IPS-18c (cell line): ENCODE results near the gene ZNF586.
"Not testable (repeated sequence)": the region's sequence is repeated elsewhere in the genome, so short reads cannot be mapped to it uniquely, and the experiment has no call there.

Experiments used
- H3K4me3 ChIP-seq: 2 replicates; pipeline ENCODE4 v1.7.0; 2013; ENCODE audit warnings: low read depth, mild to moderate bottlenecking, low read length, moderate library complexity; ENCODE audit not compliant: insufficient read depth
- H3K9me3 ChIP-seq: one replicate; pipeline ENCODE4 v1.6.1; 2013; ENCODE audit warnings: mild to moderate bottlenecking, low read length, moderate library complexity; ENCODE audit not compliant: control insufficient read depth, insufficient read depth

Gene ZNF586

DNA sequence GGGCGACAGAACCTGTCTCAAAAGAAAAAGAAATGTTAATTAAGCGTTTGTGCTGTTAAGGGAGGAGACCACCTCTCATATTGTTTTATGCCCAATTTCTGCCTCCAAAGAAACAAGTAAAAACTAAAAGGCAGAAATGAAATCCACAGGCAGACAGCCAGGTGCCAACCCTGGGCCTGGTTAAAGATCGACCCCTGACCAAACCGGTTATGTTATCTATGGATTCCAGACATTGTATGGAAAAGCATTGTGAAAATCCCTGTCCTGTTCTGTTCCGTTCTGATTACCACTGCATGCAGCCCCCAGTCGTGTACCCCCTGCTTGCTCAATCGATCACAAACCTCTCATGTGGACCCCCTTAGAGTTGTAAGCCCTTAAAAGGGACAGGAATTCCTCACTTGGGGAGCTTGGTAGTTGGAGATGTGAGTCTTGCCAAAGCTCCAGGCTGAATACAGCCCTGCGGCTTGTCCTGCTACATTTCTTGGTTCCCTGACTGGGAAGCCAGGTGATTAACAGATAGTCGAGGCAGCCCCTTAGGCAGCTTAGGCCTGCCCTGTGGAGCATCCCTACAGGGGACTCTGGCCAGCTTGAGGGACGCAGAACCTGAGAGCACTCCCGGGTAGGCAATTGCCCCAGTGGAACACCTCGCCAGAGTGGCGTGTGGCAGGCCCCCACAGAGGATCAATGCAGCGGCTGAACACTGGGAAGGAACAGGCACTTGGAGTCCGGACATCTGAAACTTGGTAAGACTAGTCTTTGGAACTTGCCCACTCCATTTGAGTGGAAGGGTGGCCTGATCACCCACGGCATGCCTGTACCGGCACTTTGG is 46.0 kb downstream of the ZNF586 start:
- no peak overlapping the region; the same call in 1 of the 2 replicates for H3K4me3 ChIP-seq

DNA sequence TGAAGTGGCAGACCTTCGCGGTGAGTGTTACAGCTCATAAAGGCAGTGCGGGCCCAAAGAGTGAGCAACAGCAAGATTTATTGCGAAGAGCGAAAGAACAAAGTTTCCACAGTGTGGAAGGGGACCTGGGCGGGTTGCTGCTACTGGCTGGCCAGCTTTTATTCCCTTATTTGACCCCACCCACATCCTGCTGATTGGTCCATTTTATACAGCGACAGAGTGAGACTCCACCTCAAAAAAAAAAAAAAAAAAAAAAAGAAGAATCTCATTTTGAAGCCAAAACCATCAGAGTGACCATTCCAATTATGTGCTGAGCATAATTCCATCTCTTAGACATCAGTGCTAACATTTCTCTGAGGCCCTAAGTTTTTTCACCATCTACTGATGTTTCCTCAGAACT is 47.2 kb downstream of the ZNF586 start:
- Histone ChIP-seq H3K4me3 (no peak overlapping the region), H3K9me3 (peaks cover 2% of the 10 kb centered on the region)

More for the DNA sequence above, 46.0 kb downstream of the ZNF586 start:
- H3K9me3 ChIP-seq, result peaks cover 2% of the 10 kb centered on the region

DNA sequence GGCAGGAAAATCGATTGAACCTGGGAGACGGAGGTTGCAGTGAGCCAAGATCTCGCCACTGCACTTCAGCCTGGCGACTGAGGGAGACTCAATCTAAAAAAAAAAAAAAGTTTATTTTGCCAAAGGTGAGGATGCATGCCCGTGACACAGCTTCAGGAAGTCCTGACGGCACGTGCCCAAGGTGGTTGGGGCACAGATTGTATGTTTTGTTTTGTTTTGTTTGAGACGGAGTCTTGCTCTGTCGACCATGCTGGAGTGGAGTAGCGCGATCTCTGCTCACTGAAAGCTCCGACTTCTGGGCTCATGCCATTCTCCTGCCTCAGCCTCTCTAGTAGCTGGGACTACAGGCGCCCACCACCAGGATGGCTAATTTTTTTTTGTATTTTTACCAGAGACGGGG is 48.5 kb downstream of the ZNF586 start:
- H3K9me3 ChIP-seq, result no peaks in the 10 kb centered on the region
- no peak overlapping the region for H3K4me3 ChIP-seq

DNA sequence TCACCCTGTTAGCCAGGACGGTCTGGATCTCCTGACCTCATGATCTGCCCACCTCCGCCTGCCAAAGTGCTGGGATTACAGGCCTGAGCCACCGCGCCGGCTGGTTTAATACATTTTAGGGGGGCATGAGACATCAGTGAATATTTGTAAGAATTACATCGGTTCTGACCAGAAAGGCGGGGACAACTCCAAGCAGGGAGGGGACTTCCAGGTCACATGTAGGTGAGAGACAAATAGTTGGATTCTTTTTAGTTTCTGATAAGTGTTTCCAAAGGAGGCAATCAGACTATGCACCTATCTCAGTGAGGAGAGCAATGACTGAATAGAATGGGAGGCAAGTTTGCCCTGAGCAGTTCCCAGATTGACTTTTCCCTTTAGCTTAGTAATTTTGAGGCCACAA is 48.9 kb downstream of the ZNF586 start:
- Histone ChIP-seq H3K4me3 (no peak overlapping the region), H3K9me3 (no peaks in the 10 kb centered on the region)

DNA sequence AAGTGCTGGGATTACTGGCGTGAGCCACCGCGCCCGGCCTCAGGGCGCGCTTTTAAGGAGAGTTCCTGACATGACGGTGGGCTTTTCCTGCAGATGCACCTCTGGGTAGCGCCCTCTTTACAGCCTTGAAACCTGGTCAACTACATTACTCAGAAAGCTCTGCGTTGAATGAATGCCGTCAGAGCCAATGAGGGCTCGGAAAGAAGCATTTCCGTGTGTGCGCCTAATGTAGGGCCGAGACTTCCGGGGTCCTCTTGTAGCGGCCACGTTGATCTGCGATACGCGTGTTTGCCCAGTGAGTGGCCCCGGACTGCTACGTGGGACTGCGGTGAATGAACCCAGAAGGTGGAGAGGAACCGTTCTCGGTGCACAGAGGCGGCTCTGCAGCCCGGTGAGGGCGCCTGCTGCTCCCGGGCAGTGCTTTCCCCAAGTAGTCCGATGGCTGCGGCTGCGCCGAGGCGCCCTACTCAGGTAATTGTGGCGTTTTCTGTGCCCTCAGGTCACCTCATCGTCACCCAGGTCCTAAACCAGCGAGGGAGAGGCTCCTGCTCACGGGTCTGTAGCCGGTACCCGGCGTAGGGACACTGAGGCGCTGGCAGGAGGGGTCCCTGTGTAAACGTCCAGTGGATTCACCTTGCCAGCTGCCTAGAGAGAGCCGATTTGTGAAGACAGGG is 50.1 kb downstream of the ZNF586 start:
- Histone ChIP-seq H3K9me3 (no peaks in the 10 kb centered on the region), H3K4me3 (peak overlapping the region; percentile 99)

DNA sequence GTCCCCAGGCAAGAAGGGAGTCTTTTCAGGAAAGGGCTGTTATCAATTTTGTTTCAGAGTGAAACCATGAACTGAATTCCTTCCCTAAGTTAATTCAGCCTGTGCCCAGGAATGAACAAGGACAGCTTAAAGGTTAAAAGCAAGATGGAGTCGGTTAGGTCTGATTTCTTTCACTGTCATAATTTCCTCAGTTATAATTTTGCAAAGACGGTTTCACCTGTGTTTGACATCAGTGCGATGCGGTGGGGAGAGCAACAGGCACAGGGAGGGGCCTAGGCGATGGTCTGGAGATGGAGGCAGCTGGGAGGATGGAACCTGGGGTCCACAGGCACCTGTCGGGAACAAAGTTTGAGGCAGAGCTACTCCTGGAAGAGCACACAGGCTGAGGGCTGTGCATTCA is 51.1 kb downstream of the ZNF586 start:
- Histone ChIP-seq H3K4me3 (peak overlapping the region; percentile 99), H3K9me3 (no peaks in the 10 kb centered on the region)

DNA sequence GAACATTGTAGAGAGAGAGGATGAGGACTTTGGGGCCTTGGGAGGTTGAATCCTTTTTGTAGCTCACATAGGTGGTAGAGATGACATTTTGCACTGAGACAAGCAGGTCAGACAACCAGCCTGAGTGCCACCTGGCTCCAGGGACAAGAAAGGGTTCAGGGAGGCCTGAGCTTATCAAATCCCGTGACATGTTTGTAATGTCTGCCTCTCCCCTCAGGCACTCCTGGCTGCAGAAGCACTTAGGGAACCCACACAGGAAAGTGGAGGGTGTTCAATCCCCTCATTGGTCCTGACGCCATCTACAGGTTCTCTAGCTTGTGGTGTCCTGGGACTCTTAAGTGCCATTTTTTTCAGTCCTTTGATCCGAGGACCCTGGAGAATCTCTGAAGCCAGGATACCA is 51.6 kb downstream of the ZNF586 start:
- H3K4me3 ChIP-seq, result 0 out of 2 replicates have a peak overlapping the region, but pooled peaks have one; percentile 99
- not testable (repeated sequence) for H3K9me3 ChIP-seq

DNA sequence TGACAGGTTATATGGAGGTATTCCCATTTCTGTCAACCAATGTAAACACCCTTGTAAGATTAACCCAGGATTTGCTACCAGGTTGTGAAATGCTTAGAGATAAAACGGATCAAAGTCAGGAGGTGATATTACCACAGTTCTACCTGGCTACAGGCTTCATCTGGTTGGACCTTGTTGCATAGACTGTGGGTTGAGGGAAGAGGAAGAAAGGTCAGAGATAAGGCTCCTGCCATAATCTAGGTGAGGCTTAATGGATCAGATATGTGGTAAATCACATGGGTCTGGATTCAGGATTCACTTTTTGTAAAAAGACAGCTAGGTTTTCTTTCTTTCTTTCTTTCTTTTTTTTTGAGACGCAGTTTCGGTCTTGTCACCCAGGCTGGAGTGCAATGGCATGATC is 52.0 kb downstream of the ZNF586 start:
- not testable (repeated sequence) for H3K4me3 ChIP-seq, H3K9me3 ChIP-seq

DNA sequence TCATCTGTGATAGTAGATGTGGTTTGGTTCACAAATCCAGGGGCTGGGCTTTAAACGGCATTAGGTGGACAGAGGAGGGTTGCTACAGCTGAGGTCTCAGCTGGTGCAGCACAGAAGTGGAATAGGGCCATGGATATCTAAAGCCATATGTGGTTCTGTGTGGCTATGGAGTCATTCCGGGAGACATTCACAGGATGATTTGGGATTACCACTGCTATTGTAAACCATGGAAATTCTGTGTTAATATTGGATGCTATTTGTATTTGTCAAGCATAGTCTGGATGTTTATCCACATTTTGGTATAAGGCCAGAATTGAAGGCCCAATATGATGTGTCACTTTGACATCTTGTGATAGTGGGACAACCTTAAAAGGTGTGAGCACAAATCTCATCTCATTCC is 53.7 kb downstream of the ZNF586 start:
- H3K9me3 ChIP-seq, H3K4me3 ChIP-seq: not testable (repeated sequence)

DNA sequence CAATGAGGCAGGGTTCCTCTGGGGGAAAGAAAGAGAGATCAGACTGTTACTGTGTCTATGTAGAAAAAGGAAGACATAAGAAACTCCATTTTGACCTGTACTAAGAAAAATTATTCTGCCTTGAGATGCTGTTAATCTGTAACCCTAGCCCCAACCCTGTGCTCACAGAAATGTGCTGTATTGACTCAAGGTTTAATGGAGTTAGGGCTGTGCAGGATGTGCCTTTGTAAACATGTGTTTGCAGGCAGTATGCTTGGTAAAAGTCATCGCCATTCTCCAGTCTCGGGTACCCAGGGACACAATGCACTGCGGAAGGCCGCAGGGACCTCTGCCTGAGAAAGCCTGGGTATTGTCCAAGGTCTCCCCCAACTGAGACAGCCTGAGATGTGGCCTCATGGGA is 54.1 kb downstream of the ZNF586 start:
- not testable (repeated sequence) for H3K9me3 ChIP-seq, H3K4me3 ChIP-seq

DNA sequence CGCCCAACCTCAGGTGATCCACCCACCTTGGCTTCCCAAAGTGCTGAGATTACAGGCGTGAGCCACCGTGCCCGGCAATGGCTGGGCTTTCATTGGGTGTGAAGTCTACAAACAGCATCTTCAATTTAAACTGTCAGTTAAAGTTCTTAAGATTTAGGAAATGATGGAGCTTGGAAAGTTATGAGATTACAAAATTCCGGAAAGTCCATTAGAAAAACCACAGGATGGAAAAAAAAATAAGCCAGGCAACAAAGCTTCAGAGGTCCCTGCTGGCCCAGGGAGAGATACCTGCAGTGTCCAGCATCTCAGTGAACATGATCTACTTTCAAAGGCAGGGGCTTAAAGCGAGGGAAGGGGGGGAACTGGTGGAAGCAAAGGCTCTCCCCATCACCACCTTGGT is 56.0 kb downstream of the ZNF586 start:
- no peaks in the 10 kb centered on the region for H3K9me3 ChIP-seq
- no peak overlapping the region for H3K4me3 ChIP-seq

DNA sequence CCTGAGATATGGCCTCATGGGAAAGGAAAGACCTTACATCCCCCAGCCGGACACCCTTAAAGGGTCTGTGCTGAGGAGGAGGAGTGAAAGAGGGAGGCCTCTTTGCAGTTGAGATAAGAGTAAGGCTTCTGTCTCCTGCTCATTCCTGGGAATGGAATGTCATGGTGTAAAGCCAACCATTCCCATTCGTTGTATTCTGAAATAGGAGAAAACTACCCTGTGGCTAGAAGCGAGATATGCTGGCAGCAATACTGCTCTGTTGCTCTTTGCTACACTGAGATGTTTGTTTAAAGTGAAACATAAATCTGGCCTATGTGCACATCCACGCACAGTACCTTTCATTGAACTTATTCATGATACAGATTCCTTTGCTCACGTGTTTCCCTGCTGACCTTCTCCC is 59.8 kb downstream of the ZNF586 start:
- Histone ChIP-seq H3K9me3 (no peaks in the 10 kb centered on the region), H3K4me3 (no peak overlapping the region)

DNA sequence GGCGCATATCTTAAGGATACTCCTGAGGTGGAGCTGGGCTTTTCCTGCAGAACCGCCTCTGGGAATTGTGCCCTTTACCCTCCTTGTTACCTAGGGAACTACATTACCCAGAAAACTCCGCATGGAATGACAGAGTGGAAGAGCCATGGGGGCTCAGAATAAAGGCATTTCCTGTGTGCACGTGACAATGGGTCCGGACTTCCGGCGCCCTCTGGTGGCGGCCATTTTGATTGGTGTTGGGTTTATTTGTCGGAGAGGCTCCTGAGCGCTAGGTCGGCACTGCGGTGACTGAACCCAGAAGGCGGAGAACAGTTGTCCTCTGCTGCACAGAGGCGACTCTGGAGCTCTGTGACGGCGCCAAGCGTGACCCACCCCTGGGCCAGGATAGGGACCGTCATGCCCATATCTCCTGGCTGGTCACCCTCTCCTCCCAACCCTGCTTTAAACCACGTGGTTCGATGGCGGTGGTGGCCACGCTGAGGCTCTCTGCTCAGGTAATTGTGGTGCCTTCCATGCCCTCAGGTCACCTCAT is 60.7 kb downstream of the ZNF586 start, which contains the start of gene ZNF587B:
Gene ZNF587B, plus strand, starts transcription at position 229 of the 532 bp plus-strand sequence. Its CDS starts 230 bp downstream, at position 459.
- peak within 1 kb of the TSS; percentile 72 for H3K4me3 ChIP-seq
- H3K9me3 ChIP-seq, result no peaks in the 10 kb centered on the region
